MM.1S (cell line): Measurements from ENCODE around the gene DNM1.

Experiments
- EZH2 ChIP-seq: fragments of 300-600 bp; sonication (generic); optimal IDR thresholded peaks from 2 replicates; pipeline ENCODE3; 2017; ENCODE audit warnings: low read depth, mild to moderate bottlenecking, antibody characterized with exemption, low read length, mixed read lengths
- EZH2phosphoT487 ChIP-seq: fragments of 300-600 bp; sonication (generic); IDR thresholded peaks from 2 replicates; pipeline ENCODE4 v1.6.1; 2018; ENCODE audit warnings: antibody characterized with exemption, low read length
- TF ChIP-seq, protein P1 (sequence below): fragments of 300-600 bp; sonication (generic); IDR thresholded peaks from 2 replicates; pipeline ENCODE4 v1.5.1; 2016; ENCODE audit warnings: antibody characterized with exemption, low read length, mixed read lengths

DNA sequence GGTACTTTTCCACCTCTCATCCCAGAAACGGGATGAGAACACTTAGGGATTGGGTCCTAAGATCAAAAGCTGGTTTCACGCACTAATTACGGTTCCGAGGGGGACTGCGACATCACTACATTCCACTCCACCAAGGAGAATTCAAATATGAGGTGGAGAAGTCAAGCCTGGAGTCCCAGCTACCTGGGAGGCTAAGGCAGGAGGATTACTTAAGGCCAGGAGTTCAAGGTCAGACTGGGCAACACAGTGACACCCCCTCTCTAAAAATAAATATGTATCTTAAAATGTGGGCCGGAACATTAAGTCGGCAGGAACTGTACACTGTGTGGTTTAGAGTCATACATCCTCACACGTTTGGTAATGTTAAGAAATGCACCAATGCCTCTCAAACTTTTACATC lies 71.1 kb downstream of the DNM1 start:
- TF ChIP-seq, protein P1, sequence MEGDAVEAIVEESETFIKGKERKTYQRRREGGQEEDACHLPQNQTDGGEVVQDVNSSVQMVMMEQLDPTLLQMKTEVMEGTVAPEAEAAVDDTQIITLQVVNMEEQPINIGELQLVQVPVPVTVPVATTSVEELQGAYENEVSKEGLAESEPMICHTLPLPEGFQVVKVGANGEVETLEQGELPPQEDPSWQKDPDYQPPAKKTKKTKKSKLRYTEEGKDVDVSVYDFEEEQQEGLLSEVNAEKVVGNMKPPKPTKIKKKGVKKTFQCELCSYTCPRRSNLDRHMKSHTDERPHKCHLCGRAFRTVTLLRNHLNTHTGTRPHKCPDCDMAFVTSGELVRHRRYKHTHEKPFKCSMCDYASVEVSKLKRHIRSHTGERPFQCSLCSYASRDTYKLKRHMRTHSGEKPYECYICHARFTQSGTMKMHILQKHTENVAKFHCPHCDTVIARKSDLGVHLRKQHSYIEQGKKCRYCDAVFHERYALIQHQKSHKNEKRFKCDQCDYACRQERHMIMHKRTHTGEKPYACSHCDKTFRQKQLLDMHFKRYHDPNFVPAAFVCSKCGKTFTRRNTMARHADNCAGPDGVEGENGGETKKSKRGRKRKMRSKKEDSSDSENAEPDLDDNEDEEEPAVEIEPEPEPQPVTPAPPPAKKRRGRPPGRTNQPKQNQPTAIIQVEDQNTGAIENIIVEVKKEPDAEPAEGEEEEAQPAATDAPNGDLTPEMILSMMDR: no peak
- TF ChIP-seq EZH2phosphoT487: no peak
- no peak for TF ChIP-seq EZH2
